Activated CD8-positive, alpha-beta memory T cell treated with anti-CD3 and anti-CD28 coated beads for 24 hours (primary cell): ENCODE data around the gene TRPM6.
A peak's percentile ranks its signal among the peaks of the same experiment; 100 is the strongest.
"Not testable (repeated sequence)": the region's sequence is repeated elsewhere in the genome, so short reads cannot be mapped to it uniquely, and the experiment has no call there.

ENCODE experiments used
- DNase-seq: peaks from one replicate; pipeline ENCODE4 v3.0.0-alpha.2; 2020

The TRPM6 gene

GRCh38 chr9:74887041-74887980 is at the start of gene TRPM6:
Gene TRPM6 (minus strand): TSS chr9:74887921. CDS start chr9:74887856, 65 bp downstream.
- DNase-seq: peak; percentile 65

- DNase-seq: no peak
Observed at GRCh38 chr9:74935008-74935407, 47.3 kb upstream of the TRPM6 start.

- no peak for DNase-seq
Observed at GRCh38 chr9:74921737-74922136, 34.0 kb upstream of the TRPM6 start.

- DNase-seq: no peak
Observed at GRCh38 chr9:74920944-74921626, 33.4 kb upstream of the TRPM6 start.

GRCh38 chr9:74910036-74910435 is 22.3 kb upstream of the TRPM6 start:
- DNase-seq: no peak

- DNase-seq: no peak
Observed at GRCh38 chr9:74908665-74909064, 20.9 kb upstream of the TRPM6 start.

- no peak for DNase-seq
Observed at GRCh38 chr9:74907085-74907484, 19.4 kb upstream of the TRPM6 start.

GRCh38 chr9:74901001-74901400 is 13.3 kb upstream of the TRPM6 start:
- no peak for DNase-seq

- not testable (repeated sequence) for DNase-seq
Observed at GRCh38 chr9:74888449-74888848, 728 bp upstream of the TRPM6 start.

- DNase-seq: no peak
Observed at GRCh38 chr9:74887981-74888370, 255 bp upstream of the TRPM6 start.

GRCh38 chr9:74876382-74876949 is 11.3 kb downstream of the TRPM6 start:
- no peak for DNase-seq

- DNase-seq: no peak
Observed at GRCh38 chr9:74875656-74876055, 12.1 kb downstream of the TRPM6 start.

GRCh38 chr9:74874220-74874619 is 13.5 kb downstream of the TRPM6 start:
- DNase-seq: no peak

- no peak for DNase-seq
Observed at GRCh38 chr9:74872619-74873233, 15.0 kb downstream of the TRPM6 start.

- no peak for DNase-seq
Observed at GRCh38 chr9:74867483-74867882, 20.2 kb downstream of the TRPM6 start.

GRCh38 chr9:74865177-74865576 is 22.5 kb downstream of the TRPM6 start:
- DNase-seq: no peak

- DNase-seq: no peak
Observed at GRCh38 chr9:74861773-74862474, 25.8 kb downstream of the TRPM6 start.

- no peak for DNase-seq
Observed at GRCh38 chr9:74861071-74861470, 26.6 kb downstream of the TRPM6 start.

- DNase-seq: not testable (repeated sequence)
Observed at GRCh38 chr9:74860247-74860646, 27.5 kb downstream of the TRPM6 start.

- DNase-seq: no peak
Observed at GRCh38 chr9:74859786-74860185, 27.9 kb downstream of the TRPM6 start.

GRCh38 chr9:74858751-74859414 is 28.8 kb downstream of the TRPM6 start:
- no peak for DNase-seq

- no peak for DNase-seq
Observed at GRCh38 chr9:74856989-74857388, 30.7 kb downstream of the TRPM6 start.
